ENCODE results near the gene HUNK. TPM values are rescaled to one million over a fixed set of nuclear protein-coding genes. Genes with fewer than 3 reads are reported as not detected.

The HUNK gene
- total and polyA plus RNA-seq, 2 experiments from 2014 or later = 6.7 to 9.2 TPM

GRCh38 chr21:31986035-31986856 is 113.4 kb downstream of the HUNK start:
- H3K4me1 ChIP-seq (ENCODE audit: low read depth) = no peaks in the 10 kb centered on the region
- no peak overlapping the region for H3K4me3 ChIP-seq
- H3K9me3 ChIP-seq (ENCODE audit: low read depth) = no peaks in the 10 kb centered on the region
- no peak for TF ChIP-seq CTCF (IDR thresholded peaks at IDR 0.05; ENCODE audit: low read depth, low read length)
- no peak for DNase-seq (ENCODE audit: low read depth in 1 of 2, low spot score in 1 of 2)
- no peaks in the 10 kb centered on the region for H3K36me3 ChIP-seq
- no peak overlapping the region for H3K27ac ChIP-seq
- H3K27me3 ChIP-seq = no peaks in the 10 kb centered on the region

- Histone ChIP-seq H3K27ac (no peak overlapping the region), H3K36me3 (no peaks in the 10 kb centered on the region), H3K27me3 (no peaks in the 10 kb centered on the region), H3K4me3 (no peak overlapping the region), H3K4me1 (ENCODE audit: low read depth) (no peaks in the 10 kb centered on the region), H3K9me3 (ENCODE audit: low read depth) (no peaks in the 10 kb centered on the region)
- no peak for TF ChIP-seq CTCF (IDR thresholded peaks at IDR 0.05; ENCODE audit: low read depth, low read length)
- no peak for DNase-seq (ENCODE audit: low read depth in 1 of 2, low spot score in 1 of 2)
Observed at GRCh38 chr21:31987696-31988095, 114.9 kb downstream of the HUNK start.

GRCh38 chr21:31988492-31989290 is 115.9 kb downstream of the HUNK start:
- Histone ChIP-seq H3K4me1 (ENCODE audit: low read depth) (no peaks in the 10 kb centered on the region), H3K36me3 (no peaks in the 10 kb centered on the region), H3K4me3 (no peak overlapping the region), H3K27ac (no peak overlapping the region), H3K9me3 (ENCODE audit: low read depth) (no peaks in the 10 kb centered on the region), H3K27me3 (no peaks in the 10 kb centered on the region)
- DNase-seq (ENCODE audit: low read depth in 1 of 2, low spot score in 1 of 2) = no peak
- no peak for TF ChIP-seq CTCF (IDR thresholded peaks at IDR 0.05; ENCODE audit: low read depth, low read length)

- no peaks in the 10 kb centered on the region for H3K36me3 ChIP-seq
- H3K4me3 ChIP-seq = no peak overlapping the region
- H3K27ac ChIP-seq = no peak overlapping the region
- no peaks in the 10 kb centered on the region for H3K9me3 ChIP-seq (ENCODE audit: low read depth)
- H3K4me1 ChIP-seq (ENCODE audit: low read depth) = no peaks in the 10 kb centered on the region
- TF ChIP-seq CTCF (IDR thresholded peaks at IDR 0.05; ENCODE audit: low read depth, low read length) = no peak
- no peaks in the 10 kb centered on the region for H3K27me3 ChIP-seq
- no peak for DNase-seq (ENCODE audit: low read depth in 1 of 2, low spot score in 1 of 2)
Observed at GRCh38 chr21:31991356-31992331, 118.8 kb downstream of the HUNK start.

- DNase-seq (ENCODE audit: low read depth in 1 of 2, low spot score in 1 of 2) = no peak
- H3K4me1 ChIP-seq (ENCODE audit: low read depth) = no peaks in the 10 kb centered on the region
- H3K9me3 ChIP-seq (ENCODE audit: low read depth) = no peaks in the 10 kb centered on the region
- no peaks in the 10 kb centered on the region for H3K27me3 ChIP-seq
- no peaks in the 10 kb centered on the region for H3K36me3 ChIP-seq
- no peak for TF ChIP-seq CTCF (IDR thresholded peaks at IDR 0.05; ENCODE audit: low read depth, low read length)
- H3K4me3 ChIP-seq = no peak overlapping the region
- no peak overlapping the region for H3K27ac ChIP-seq
Observed at GRCh38 chr21:31992391-31992790, 119.6 kb downstream of the HUNK start.

Measured in cardiac muscle cell (in vitro differentiated cells and primary cell).